H1 (cell line): Measurements from ENCODE around the gene CGB7. TPM values are rescaled to one million over a fixed set of nuclear protein-coding genes. Genes with fewer than 3 reads are reported as not detected.
A peak's percentile ranks its signal among the peaks of the same experiment; 100 is the strongest.
"Not testable (repeated sequence)": the region's sequence is repeated elsewhere in the genome, so short reads cannot be mapped to it uniquely, and the experiment has no call there.

Source experiments
- CTCF ChIA-PET: fragments of 300-600 bp; sonication (Branson Sonifier 250); formaldehyde crosslinking; loops from one replicate; lab custom pipeline; 2021; ENCODE audit not compliant: partially characterized antibody; lab: Charles Lee
- POLR2A ChIA-PET: fragments of 300-600 bp; sonication (Branson Sonifier 250); formaldehyde crosslinking; loops from one replicate; lab custom pipeline; 2021; ENCODE audit warnings: inconsistent platforms; ENCODE audit not compliant: partially characterized antibody; lab: Charles Lee
- DNase-seq, 2 experiments: peaks; one replicate each; pipeline versions ENCODE4 v3.0.0 to v3.0.0-alpha.2; 2010 to 2022; ENCODE audit warnings: low spot score in 2 of 2, low read depth in 1 of 2, mixed read lengths in 1 of 2
- FAIRE-seq: peaks from 2 replicates; lab custom pipeline; 2011; peaks lifted over from hg19 to GRCh38; lab: Jason Lieb, UNC
- H2AFZ ChIP-seq: 2 replicates; pipeline ENCODE4 v1.8.1; 2012; ENCODE audit warnings: low read length, inconsistent platforms
- H2AK5ac ChIP-seq: 2 replicates; pipeline ENCODE4 v1.6.1; 2013; ENCODE audit warnings: low read depth, low read length
- H2BK120ac ChIP-seq: replicated peaks from 2 replicates; pipeline ENCODE3; 2013; ENCODE audit warnings: low read depth, low read length, inconsistent platforms
- H2BK12ac ChIP-seq: 2 replicates; pipeline ENCODE4 v1.6.1; 2013; ENCODE audit warnings: low read depth, low read length
- H2BK15ac ChIP-seq: 2 replicates; pipeline ENCODE4 v1.6.1; 2013; ENCODE audit warnings: low read length
- H2BK20ac ChIP-seq: 2 replicates; pipeline ENCODE4 v1.6.1; 2013; ENCODE audit warnings: low read length
- H2BK5ac ChIP-seq: 2 replicates; pipeline ENCODE4 v1.6.1; 2013; ENCODE audit warnings: low read depth, low read length
- H3K14ac ChIP-seq: 2 replicates; pipeline ENCODE4 v1.6.1; 2013; ENCODE audit warnings: inconsistent platforms; ENCODE audit not compliant: insufficient read length
- H3K18ac ChIP-seq: 2 replicates; pipeline ENCODE4 v1.6.1; 2013; ENCODE audit warnings: low read length; ENCODE audit errors: extremely low read depth
- H3K23ac ChIP-seq: 2 replicates; pipeline ENCODE4 v1.6.1; 2013; ENCODE audit warnings: inconsistent platforms; ENCODE audit not compliant: insufficient read length
- H3K23me2 ChIP-seq: 2 replicates; pipeline ENCODE4 v1.6.1; 2013; ENCODE audit warnings: low read depth, low read length
- H3K27ac ChIP-seq: 2 replicates; pipeline ENCODE4 v1.6.1; 2011; ENCODE audit warnings: low read depth, low read length, inconsistent platforms
- H3K27me3 ChIP-seq, 4 experiments: replicated peaks in 1 of 4; 1 replicate in 1 of 4; 2 replicates in 3 of 4; pipeline versions ENCODE4 v1.6.1 to v1.8.1; 2011 to 2013; ENCODE audit warnings: low read length in 3 of 4, mild to moderate bottlenecking in 3 of 4, inconsistent platforms in 2 of 4, mixed read lengths in 2 of 4, moderate library complexity in 1 of 4; ENCODE audit not compliant: control insufficient read depth in 3 of 4, insufficient read depth in 3 of 4; ENCODE audit errors: extremely low read depth in 1 of 4
- H3K36me3 ChIP-seq, 4 experiments: 2 replicates each; pipeline versions ENCODE4 v1.6.1 to v1.8.1; 2011 to 2013; ENCODE audit warnings: mild to moderate bottlenecking in 4 of 4, low read length in 3 of 4, moderate library complexity in 2 of 4, control low read depth in 1 of 4, inconsistent platforms in 1 of 4; ENCODE audit not compliant: insufficient read depth in 4 of 4, control insufficient read depth in 2 of 4
- H3K4ac ChIP-seq: replicated peaks from 2 replicates; pipeline ENCODE3; 2013; ENCODE audit warnings: low read length, low read depth, mixed read lengths, inconsistent platforms; ENCODE audit not compliant: insufficient read length
- H3K4me1 ChIP-seq, 4 experiments: replicated peaks in 1 of 4; 1 replicate in 1 of 4; 2 replicates in 3 of 4; pipeline versions ENCODE4 v1.6.1 to v1.8.1; 2011 to 2013; ENCODE audit warnings: low read length in 3 of 4, inconsistent platforms in 2 of 4, mixed read lengths in 1 of 4; ENCODE audit not compliant: insufficient read depth in 4 of 4, control insufficient read depth in 3 of 4
- H3K4me2 ChIP-seq, 2 experiments: 2 replicates each; pipeline versions ENCODE4 v1.6.1 to v1.8.1; 2011 to 2013; ENCODE audit warnings: low read depth in 2 of 2, low read length in 2 of 2, control low read depth in 1 of 2, inconsistent platforms in 1 of 2, mild to moderate bottlenecking in 1 of 2; ENCODE audit not compliant: insufficient read depth in 1 of 2
- H3K4me3 ChIP-seq, 4 experiments: fragments of 200-600, 300-600 bp in 1 of 4; sonication (generic), shearing (Covaris generic), sonication (Bioruptor Twin) in 1 of 4; 2 replicates each; pipeline versions ENCODE4 v1.5.1 to v1.8.1; 2011 to 2016; ENCODE audit warnings: low read length in 4 of 4, low read depth in 3 of 4, control low read depth in 2 of 4, inconsistent platforms in 2 of 4, mild to moderate bottlenecking in 2 of 4, mixed read lengths in 1 of 4, moderate library complexity in 1 of 4; ENCODE audit not compliant: insufficient read depth in 2 of 4; ENCODE audit errors: extremely low read depth in 1 of 4
- H3K56ac ChIP-seq: replicated peaks from 2 replicates; pipeline ENCODE3; 2013; ENCODE audit warnings: low read depth, mild to moderate bottlenecking, mixed read lengths, low read length, inconsistent platforms; ENCODE audit not compliant: insufficient read length
- H3K79me1 ChIP-seq: 2 replicates; pipeline ENCODE4 v1.6.1; 2013; ENCODE audit warnings: low read depth, low read length, control low read depth
- H3K79me2 ChIP-seq, 2 experiments: 2 replicates each; pipeline versions ENCODE4 v1.6.1 to v1.8.1; 2012 to 2013; ENCODE audit warnings: low read length in 2 of 2, mild to moderate bottlenecking in 2 of 2, inconsistent platforms in 1 of 2; ENCODE audit not compliant: insufficient read depth in 2 of 2, control insufficient read depth in 1 of 2
- H3K9ac ChIP-seq, 4 experiments: replicated peaks in 1 of 4; 1 replicate in 1 of 4; 2 replicates in 3 of 4; pipeline versions ENCODE4 v1.6.1 to v1.8.1; 2011 to 2013; ENCODE audit warnings: low read depth in 3 of 4, low read length in 3 of 4, control low read depth in 2 of 4, mild to moderate bottlenecking in 2 of 4, moderate library complexity in 2 of 4, inconsistent platforms in 1 of 4; ENCODE audit errors: extremely low read depth in 1 of 4
- H3K9me3 ChIP-seq, 2 experiments: 2 replicates each; pipeline versions ENCODE4 v1.6.1 to v1.8.1; 2012 to 2013; ENCODE audit warnings: mild to moderate bottlenecking in 2 of 2, moderate library complexity in 2 of 2, control low read depth in 1 of 2, inconsistent platforms in 1 of 2, low read depth in 1 of 2, low read length in 1 of 2, mixed read lengths in 1 of 2; ENCODE audit not compliant: insufficient read depth in 2 of 2
- H4K20me1 ChIP-seq, 2 experiments: replicated peaks in 1 of 2; 2 replicates each; pipeline versions ENCODE3 to v1.8.1; 2011 to 2013; ENCODE audit warnings: inconsistent platforms in 2 of 2, low read length in 2 of 2, mild to moderate bottlenecking in 1 of 2; ENCODE audit not compliant: insufficient read depth in 2 of 2, control insufficient read depth in 1 of 2
- H4K5ac ChIP-seq: 2 replicates; pipeline ENCODE4 v1.6.1; 2013; ENCODE audit warnings: low read length, low read depth, mixed read lengths, inconsistent platforms; ENCODE audit not compliant: insufficient read length
- H4K8ac ChIP-seq: 2 replicates; pipeline ENCODE4 v1.8.0; 2013; ENCODE audit warnings: mild to moderate bottlenecking, moderate library complexity, low read length, inconsistent platforms; ENCODE audit not compliant: insufficient read depth; ENCODE audit errors: extremely low read depth
- H4K91ac ChIP-seq: replicated peaks from 2 replicates; pipeline ENCODE3; 2013; ENCODE audit warnings: low read length, mixed read lengths, inconsistent platforms; ENCODE audit not compliant: insufficient read length
- MAX ChIP-seq: IDR thresholded peaks from 2 replicates; pipeline ENCODE4 v1.6.1; 2012; ENCODE audit warnings: inconsistent platforms
- WGBS, 2 experiments: shearing (Covaris generic) in 1 of 2; methylation state at CpG; one replicate each; pipeline versions ENCODE4 v1.1.6 to v1.1.7; 2013 to 2015; ENCODE audit warnings: low lambda C conversion rate in 2 of 2, mixed read lengths in 2 of 2, inconsistent platforms in 1 of 2, low coverage in 1 of 2, missing lambda C conversion rate in 1 of 2; ENCODE audit not compliant: insufficient replicate concordance in 2 of 2, insufficient coverage in 1 of 2, insufficient read length in 1 of 2; ENCODE audit errors: extremely low coverage in 1 of 2, missing lambda C conversion rate in 1 of 2; 5-methylcytosine and 5-hydroxymethylcytosine counted together
- polyA plus RNA-seq, 7 experiments: library from polyadenylated mRNA; depleted of rRNA in 3 of 7; stranded (reverse) in 5 of 7; unstranded in 2 of 7; fragments of >200 nt in 5 of 7; fragments of 200-250 nt in 2 of 7; gene quantifications; 1 replicate in 5 of 7; 2 replicates in 1 of 7; 4 replicates in 1 of 7; pipeline versions ENCODE4 v1.2.1 to v1.2.3, GENCODE V29; 2011 to 2013; ENCODE audit warnings: missing spikeins in 2 of 7, mixed read lengths in 2 of 7
- total RNA-seq: library from RNA; stranded (reverse); fragmentation: NEBNext Ultra II Directional; extraction: Animal tissue kit (Norgen Biotek cat#: 25700); gene quantifications from 2 replicates; pipeline ENCODE4 v1.2.1, GENCODE V29; 2021

The CGB7 gene
- total and polyA plus RNA-seq, 2 of the 8 experiments (the other 6 are each of a cell fraction or from before 2014, with no cell fraction given): 1.2 to 2.2 TPM

- not testable (repeated sequence) for H3K23ac ChIP-seq, H2AK5ac ChIP-seq, H4K8ac ChIP-seq, FAIRE-seq, H2BK15ac ChIP-seq, H4K91ac ChIP-seq, H2BK12ac ChIP-seq, H3K27ac ChIP-seq, H2BK120ac ChIP-seq, H2BK20ac ChIP-seq, H4K20me1 ChIP-seq, H3K79me1 ChIP-seq, H3K4ac ChIP-seq, H4K5ac ChIP-seq, H3K9me3 ChIP-seq, H3K79me2 ChIP-seq, H3K14ac ChIP-seq, H2BK5ac ChIP-seq, H3K18ac ChIP-seq, H3K23me2 ChIP-seq, DNase-seq, H2AFZ ChIP-seq, H3K56ac ChIP-seq, H3K9ac ChIP-seq
- Histone ChIP-seq H3K27me3 (peaks cover 0 to 15% (median 12%) of the 10 kb centered on the region in 4 experiments; a peak in 6 of 7 replicates), H3K36me3 (peaks cover 5 to 19% (median 10%) of the 10 kb centered on the region in 4 experiments; a peak in 7 of 8 replicates), H3K4me1 (peaks cover 0 to 17% (median 8%) of the 10 kb centered on the region in 4 experiments; a peak in 5 of 7 replicates), H3K4me2 (peak overlapping the region; percentile 78 to 82), H3K4me3 (peak overlapping the region; percentile 27 to 68 (median 40); a peak in 4 of 8 replicates)
- 63% methylated on average over 36 of the region's 50 CpGs; no CpG with 5 or more reads in 1 of the 2 experiments for WGBS, 2 experiments
- peak; percentile 57; the same call in 1 of the 2 replicates for TF ChIP-seq MAX
- POLR2A ChIA-PET: interaction anchor here (0.7 to 1.5 kb wide), 9 partner anchors 8 to 128 kb away, joined by 3 to 4 read pairs (median 3); partner anchors contain the start of genes GYS1 and RUVBL2
- CTCF ChIA-PET: interaction anchor here (0.7 to 8.1 kb wide), 15 partner anchors 9 to 324 kb away, joined by 3 to 46 read pairs (median 4); partner anchors contain the start of genes CGB2 and CGB7
Observed at GRCh38 chr19:49018388-49019241, 38.9 kb downstream of the CGB7 start.
